GM23338 (cell line): ENCODE data around the gene CES3.

ENCODE experiments used
- CREB1 ChIP-seq: fragments of 250-450 bp; sonication (Bioruptor Pico); IDR thresholded peaks from 2 replicates; pipeline ENCODE4 v1.5.0; 2020; ENCODE audit warnings: low read depth, mild to moderate bottlenecking, moderate library complexity
- CTCF ChIP-seq, 2 experiments: fragments of 200-600 bp in 1 of 2; sonication (generic) in 1 of 2; conservative IDR thresholded peaks; 2 replicates each; pipeline versions ENCODE4 v1.5.1 to v1.6.1; 2016 to 2017; ENCODE audit warnings: antibody characterized with exemption in 2 of 2, low read depth in 2 of 2, mild to moderate bottlenecking in 2 of 2, moderate library complexity in 1 of 2
- EZH2 ChIP-seq: fragments of 200-600 bp; sonication (generic); IDR thresholded peaks from one replicate; pipeline ENCODE4 v1.8.0; 2017; ENCODE audit warnings: antibody characterized with exemption, mild to moderate bottlenecking, low read depth; ENCODE audit not compliant: unreplicated experiment
- POLR2AphosphoS5 ChIP-seq: IDR thresholded peaks from 2 replicates; pipeline ENCODE4 v1.6.1; 2016; ENCODE audit warnings: antibody characterized with exemption, low read depth

- TF ChIP-seq CTCF (conservative IDR thresholded peaks at IDR 0.05; ENCODE audit: low read depth in 2 of 2) (no peak), POLR2AphosphoS5 (no peak), EZH2 (no peak), CREB1 (CRISPR knock-in tag) (no peak)
Observed at GRCh38 chr16:66984892-66985311, 23.8 kb downstream of the CES3 start.
